Esophagus squamous epithelium (tissue), 4 donors: ENCODE data around the gene KIAA0513.

Source experiments
- CTCF ChIP-seq, 6 experiments: fragments of 450-650 bp in 4 of 6; fragments of 200-600 bp in 2 of 6; sonication (generic) in 2 of 6; IDR thresholded peaks; one replicate each; pipeline ENCODE4 v1.5.1; 2016 to 2019; ENCODE audit warnings: antibody characterized with exemption in 6 of 6, mild to moderate bottlenecking in 4 of 6, moderate library complexity in 4 of 6
- POLR2A ChIP-seq, 4 donors: fragments of 450-650 bp; IDR thresholded peaks; one replicate each; pipeline ENCODE4 v1.6.1; 2017; ENCODE audit warnings: antibody characterized with exemption in 4 of 4, mild to moderate bottlenecking in 4 of 4, moderate library complexity in 3 of 4

- TF ChIP-seq CTCF (IDR thresholded peaks at IDR 0.05) (no peak), POLR2A (IDR thresholded peaks at IDR 0.05) (no peak)
Observed at GRCh38 chr16:85094176-85094805, 66.7 kb downstream of the KIAA0513 start.
